GM12875 (cell line): Measurements from ENCODE around the gene DUS2.
"Not testable (repeated sequence)": the region's sequence is repeated elsewhere in the genome, so short reads cannot be mapped to it uniquely, and the experiment has no call there.

Experiments
- H3K4me3 ChIP-seq: one replicate; pipeline ENCODE4 v1.5.1; 2011; ENCODE audit warnings: low read depth, low read length, control low read depth
- TF ChIP-seq, protein P1 (sequence below): IDR thresholded peaks from 2 replicates; pipeline ENCODE4 v1.5.1; 2011; ENCODE audit warnings: low read depth, mild to moderate bottlenecking, control low read depth, inconsistent platforms, low read length, moderate library complexity, borderline replicate concordance; ENCODE audit not compliant: insufficient read depth

The DUS2 gene

DNA sequence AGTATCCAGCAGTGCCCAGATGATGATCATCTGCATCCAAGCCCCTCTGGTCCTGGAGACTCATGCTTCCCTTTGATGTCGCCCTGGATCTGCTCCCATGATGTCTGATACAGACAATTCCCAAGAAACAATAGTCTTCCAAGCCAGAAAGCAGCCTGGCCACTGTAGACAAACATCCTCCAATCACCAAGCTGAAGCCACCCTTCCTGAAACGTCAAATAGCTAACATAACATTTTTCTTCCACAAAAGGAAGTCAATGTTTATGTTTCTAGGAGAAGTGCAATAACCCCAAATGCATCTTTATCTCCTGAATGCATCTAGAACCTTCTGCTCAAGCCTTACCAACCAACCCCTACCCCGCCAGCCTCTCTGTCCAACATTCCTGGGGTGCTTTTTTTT is 22.6 kb upstream of the DUS2 start:
- TF ChIP-seq, protein P1, sequence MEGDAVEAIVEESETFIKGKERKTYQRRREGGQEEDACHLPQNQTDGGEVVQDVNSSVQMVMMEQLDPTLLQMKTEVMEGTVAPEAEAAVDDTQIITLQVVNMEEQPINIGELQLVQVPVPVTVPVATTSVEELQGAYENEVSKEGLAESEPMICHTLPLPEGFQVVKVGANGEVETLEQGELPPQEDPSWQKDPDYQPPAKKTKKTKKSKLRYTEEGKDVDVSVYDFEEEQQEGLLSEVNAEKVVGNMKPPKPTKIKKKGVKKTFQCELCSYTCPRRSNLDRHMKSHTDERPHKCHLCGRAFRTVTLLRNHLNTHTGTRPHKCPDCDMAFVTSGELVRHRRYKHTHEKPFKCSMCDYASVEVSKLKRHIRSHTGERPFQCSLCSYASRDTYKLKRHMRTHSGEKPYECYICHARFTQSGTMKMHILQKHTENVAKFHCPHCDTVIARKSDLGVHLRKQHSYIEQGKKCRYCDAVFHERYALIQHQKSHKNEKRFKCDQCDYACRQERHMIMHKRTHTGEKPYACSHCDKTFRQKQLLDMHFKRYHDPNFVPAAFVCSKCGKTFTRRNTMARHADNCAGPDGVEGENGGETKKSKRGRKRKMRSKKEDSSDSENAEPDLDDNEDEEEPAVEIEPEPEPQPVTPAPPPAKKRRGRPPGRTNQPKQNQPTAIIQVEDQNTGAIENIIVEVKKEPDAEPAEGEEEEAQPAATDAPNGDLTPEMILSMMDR = no peak
- H3K4me3 ChIP-seq = no peak overlapping the region

DNA sequence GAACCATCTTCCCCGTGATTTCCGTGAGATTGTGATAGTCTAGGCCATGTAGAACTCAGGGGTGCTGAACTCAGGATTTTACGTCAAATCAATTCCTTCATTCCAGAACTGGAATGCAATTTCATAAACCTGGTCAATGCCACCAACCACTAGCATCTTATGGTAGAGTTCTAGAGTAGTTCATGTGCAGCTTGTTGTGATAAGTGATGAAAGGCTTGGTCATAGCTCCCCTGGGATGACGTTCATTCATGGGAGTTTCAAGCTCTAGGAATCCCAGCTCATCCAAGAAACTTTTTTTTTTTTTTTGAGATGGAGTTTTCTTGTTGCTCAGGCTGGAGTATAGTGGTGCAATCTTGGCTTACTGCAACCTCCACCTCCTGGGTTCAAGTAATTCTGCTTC is 20.1 kb upstream of the DUS2 start:
- TF ChIP-seq, protein P1 = no peak
- H3K4me3 ChIP-seq = no peak overlapping the region

DNA sequence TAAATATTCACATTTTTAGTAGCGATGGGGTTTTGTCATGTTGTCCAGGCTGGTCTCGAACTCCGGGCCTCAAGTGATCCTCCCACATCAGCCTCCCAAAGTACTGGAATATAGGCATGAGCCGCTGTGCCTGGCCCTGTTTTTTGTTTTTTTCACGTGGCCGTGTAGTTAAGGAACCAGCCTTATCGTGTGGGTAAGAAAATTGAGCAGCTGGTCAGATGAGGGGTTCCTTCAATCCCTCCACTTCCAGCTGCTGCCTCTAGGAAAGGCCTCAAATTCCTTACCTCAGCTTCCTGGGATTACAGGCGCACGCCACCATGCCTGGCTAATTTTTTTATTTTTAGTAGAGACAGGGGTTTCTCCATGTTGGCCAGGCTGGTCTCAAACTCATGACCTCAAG is 17.9 kb upstream of the DUS2 start:
- TF ChIP-seq, protein P1 = no peak
- no peak overlapping the region for H3K4me3 ChIP-seq

DNA sequence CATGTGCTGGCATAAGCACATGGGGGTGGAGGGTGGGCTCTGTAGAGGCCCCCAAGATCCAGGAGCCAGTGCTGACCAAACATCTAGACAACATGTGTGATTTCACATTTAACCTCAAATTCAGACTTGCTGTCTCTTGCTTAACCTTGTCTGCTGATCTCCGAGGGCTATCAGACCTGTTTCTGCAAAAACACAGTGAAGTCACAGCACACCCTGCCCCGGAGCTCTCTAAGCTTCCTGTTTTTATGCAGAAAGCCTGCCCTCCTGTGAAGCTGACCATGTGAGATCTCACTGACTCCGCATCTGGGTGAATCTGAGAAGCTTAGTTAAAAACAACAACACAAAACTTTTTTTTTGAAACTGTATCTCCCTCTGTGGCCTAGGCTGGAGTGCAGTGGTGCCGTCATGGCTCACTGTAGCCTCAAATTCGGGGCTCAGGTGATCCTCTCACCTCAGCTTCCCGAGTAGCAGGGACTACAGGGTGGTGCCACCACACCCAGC is 17.2 kb upstream of the DUS2 start:
- no peak overlapping the region for H3K4me3 ChIP-seq
- TF ChIP-seq, protein P1 = no peak

DNA sequence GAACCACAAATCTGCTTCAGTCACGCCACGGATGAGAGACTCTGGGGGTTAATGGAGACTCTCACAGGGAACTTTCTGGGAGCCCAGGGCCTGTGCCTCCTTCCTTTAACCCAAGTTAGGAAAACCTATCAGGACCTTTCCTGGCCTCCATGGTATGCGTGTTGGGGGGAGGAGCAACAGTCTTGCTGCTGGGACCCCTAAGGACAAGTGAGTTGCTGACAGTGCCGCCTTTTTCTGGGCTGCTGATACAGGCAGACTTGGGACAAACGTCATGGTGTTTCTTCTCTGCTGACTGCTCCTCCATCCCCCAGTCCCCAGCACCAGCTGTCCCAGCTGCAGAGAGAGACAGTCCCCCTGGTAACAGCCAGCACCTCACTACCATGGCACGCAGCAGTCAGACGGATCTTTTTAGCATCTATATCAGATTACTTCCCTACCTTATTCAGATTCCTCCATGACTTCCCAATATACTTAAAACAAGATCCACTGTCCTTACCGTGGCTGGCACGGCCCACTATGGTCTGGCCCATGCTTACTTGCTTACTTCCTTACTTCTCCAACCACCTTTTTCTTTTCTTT is 13.8 kb upstream of the DUS2 start:
- TF ChIP-seq, protein P1 = no peak
- H3K4me3 ChIP-seq = no peak overlapping the region

DNA sequence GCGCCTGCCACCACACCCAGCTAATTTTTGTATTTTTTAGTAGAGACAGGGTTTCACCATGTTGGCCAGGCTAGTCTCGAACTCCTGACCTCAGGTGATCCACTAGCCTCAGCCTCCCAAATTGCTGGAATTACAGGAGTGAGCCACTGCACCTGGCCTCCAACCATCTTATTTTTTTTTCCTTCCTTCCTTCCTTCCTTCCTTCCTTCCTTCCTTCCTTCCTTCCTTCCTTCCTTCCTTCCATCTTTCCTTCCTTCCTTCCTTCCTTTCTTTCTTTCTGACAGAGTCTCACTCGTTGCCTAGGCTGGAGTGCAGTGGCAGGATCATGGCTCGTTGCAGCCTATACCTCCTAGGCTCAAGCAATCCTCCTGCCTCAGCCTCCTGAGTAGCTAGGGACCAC is 13.2 kb upstream of the DUS2 start:
- not testable (repeated sequence) for H3K4me3 ChIP-seq

DNA sequence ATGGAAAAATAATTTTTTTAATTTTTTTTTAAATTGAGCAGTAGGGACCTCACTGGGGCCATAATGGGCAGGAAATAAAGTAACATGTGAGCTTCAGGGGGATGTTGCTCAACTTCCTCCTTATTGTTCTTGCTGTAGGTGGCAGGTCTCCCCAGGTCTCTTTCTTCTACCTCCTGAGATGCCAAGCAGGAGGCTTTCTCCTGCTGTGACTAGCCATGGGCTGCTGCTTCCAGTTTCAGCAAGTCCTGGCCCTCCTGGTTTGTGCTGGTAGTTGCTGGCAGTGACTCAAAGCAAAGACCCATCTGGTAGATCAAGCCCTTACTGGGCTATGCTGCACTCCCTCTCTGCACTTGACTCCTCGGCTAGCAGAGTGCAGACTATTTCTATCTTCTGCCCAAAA is 9.6 kb upstream of the DUS2 start:
- no peak overlapping the region for H3K4me3 ChIP-seq
- TF ChIP-seq, protein P1 = no peak

DNA sequence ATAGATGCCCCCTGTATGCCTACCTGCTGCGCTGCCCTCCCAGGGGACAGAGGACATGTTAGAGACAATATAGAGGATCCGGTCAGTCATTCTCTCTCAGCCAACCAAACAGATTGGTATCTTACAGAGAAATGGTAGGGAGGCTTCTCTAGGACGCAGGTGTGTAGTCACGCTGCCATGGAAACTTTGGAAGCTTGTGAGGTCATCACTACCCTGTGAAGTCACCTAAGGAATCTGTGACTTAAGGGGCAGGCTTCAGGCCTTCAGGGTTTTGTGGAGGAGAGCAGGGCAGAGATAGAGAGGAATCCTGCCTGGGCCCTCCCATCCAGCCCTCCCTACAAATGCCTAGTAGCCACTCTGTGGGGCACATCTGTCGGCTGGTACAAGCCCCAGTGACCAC is 7.4 kb upstream of the DUS2 start, which contains the start of gene DPEP2NB:
Gene DPEP2NB (minus strand): TSS at position 231 of the 400 bp plus-strand sequence. CDS start 141 bp downstream, at position 90.
- TF ChIP-seq, protein P1 = no peak
- H3K4me3 ChIP-seq = no peak within 1 kb of the TSS
